ENCODE data around the gene RBBP4. TPM values are rescaled to one million over a fixed set of nuclear protein-coding genes. Genes with fewer than 3 reads are reported as not detected.

RBBP4 gene
- total RNA-seq (100 to 1,000 TPM; 106 to 114 TPM), polyA plus RNA-seq (10 to 100 TPM; 31.4 to 41.3 TPM)
- long read RNA-seq, donor 1, full-length matches to known transcripts: 152 of 197 reads
- long read RNA-seq, donor 1, partial matches to known transcripts: 10 of 197 reads
- long read RNA-seq, donor 1, other reads (novel, unspliced or antisense): 35 of 197 reads
- long read RNA-seq, donor 2, full-length matches to known transcripts: 49 of 63 reads
- long read RNA-seq, donor 2, partial matches to known transcripts: 0 of 63 reads
- long read RNA-seq, donor 2, other reads (novel, unspliced or antisense): 14 of 63 reads

DNA sequence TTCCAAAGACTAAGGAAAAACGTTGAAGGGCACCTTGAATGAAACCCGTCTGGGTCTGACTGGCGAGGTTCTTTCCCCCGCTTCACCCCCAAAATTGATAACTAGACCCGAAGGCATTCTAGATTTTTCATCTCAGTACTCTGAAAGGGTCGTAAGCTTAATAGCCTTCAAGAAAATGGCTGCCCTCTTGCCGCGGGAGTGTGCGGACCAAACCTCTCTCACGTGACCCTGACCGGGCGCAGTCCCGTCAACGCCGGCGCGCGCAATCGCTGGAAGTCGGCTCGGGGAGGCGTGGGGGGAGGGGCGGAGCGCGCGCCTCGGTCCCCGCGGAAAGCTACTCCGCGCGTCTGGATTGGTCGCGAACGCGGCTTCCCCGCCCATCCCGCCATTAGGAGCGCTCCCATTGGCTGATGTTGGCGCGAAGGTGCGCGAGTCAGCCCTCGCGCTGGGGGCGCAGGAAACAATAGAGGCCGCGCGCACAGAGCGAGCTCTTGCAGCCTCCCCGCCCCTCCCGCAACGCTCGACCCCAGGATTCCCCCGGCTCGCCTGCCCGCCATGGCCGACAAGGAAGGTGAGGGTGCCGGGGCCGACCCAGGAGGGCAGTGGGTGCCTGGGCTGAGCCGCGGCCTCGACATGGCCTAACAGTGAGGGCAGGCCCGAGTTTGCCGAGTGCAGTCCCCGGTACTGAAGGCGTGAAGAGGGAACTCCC, at the start of gene RBBP4:
Gene RBBP4, plus strand, starts transcription at position 457 of the 709 bp plus-strand sequence. Its CDS starts 99 bp downstream, at position 556.
- WGBS, 2 donors: 0 to 1% methylated on average over 66 to 67 of the region's 67 CpGs
- ATAC-seq (ENCODE audit: low FRiP score): peak; percentile 99
- Histone ChIP-seq H3K27ac (ENCODE audit: low read depth in 1 of 2, low read length in 2 of 2) (peak within 1 kb of the TSS; percentile 78 to 96), H3K27me3 (ENCODE audit: control insufficient read depth in 1 of 2, insufficient read depth in 2 of 2, low read length in 1 of 2) (no peaks in the 10 kb centered on the region), H3K9me3 (ENCODE audit: control insufficient read depth, low read length) (no peaks in the 10 kb centered on the region), H3K4me1 (ENCODE audit: control insufficient read depth in 1 of 2, insufficient read depth in 2 of 2, low read length in 2 of 2) (peaks cover 0 to 4% of the 10 kb centered on the region in 2 donors), H3K4me3 (ENCODE audit: low read length in 2 of 2) (peak within 1 kb of the TSS; percentile 49 to 82), H3K36me3 (ENCODE audit: control insufficient read depth in 1 of 2, insufficient read depth in 2 of 2, low read length in 1 of 2) (no peaks in the 10 kb centered on the region)
- DNase-seq: peak; percentile 99
- intact Hi-C loops (cut with DNase I): loop anchor here in 1 of 2 donors (2.0 kb wide), 1 partner anchor 52 kb away; the partner anchor contains the start of gene SYNC

- no peaks in the 10 kb centered on the region for H3K9me3 ChIP-seq (ENCODE audit: control insufficient read depth, low read length)
- H3K4me1 ChIP-seq (ENCODE audit: control insufficient read depth in 1 of 2, insufficient read depth in 2 of 2, low read length in 2 of 2): no peaks in the 10 kb centered on the region
- H3K36me3 ChIP-seq (ENCODE audit: control insufficient read depth in 1 of 2, insufficient read depth in 2 of 2, low read length in 1 of 2): no peaks in the 10 kb centered on the region
- no peak for ATAC-seq (ENCODE audit: low FRiP score)
- intact Hi-C loops (cut with DNase I): no loop called here
- H3K27me3 ChIP-seq (ENCODE audit: control insufficient read depth in 1 of 2, insufficient read depth in 2 of 2, low read length in 1 of 2): no peaks in the 10 kb centered on the region
- 95% methylated on average over 17 of the region's 17 CpGs for whole genome bisulfite sequencing, 2 donors
- no peak for DNase-seq
- H3K27ac ChIP-seq (ENCODE audit: low read depth in 1 of 2, low read length in 2 of 2): no peak overlapping the region
- H3K4me3 ChIP-seq (ENCODE audit: low read length in 2 of 2): no peak overlapping the region
Observed at GRCh38 chr1:32605711-32606424, 45.1 kb upstream of the RBBP4 start.

DNA sequence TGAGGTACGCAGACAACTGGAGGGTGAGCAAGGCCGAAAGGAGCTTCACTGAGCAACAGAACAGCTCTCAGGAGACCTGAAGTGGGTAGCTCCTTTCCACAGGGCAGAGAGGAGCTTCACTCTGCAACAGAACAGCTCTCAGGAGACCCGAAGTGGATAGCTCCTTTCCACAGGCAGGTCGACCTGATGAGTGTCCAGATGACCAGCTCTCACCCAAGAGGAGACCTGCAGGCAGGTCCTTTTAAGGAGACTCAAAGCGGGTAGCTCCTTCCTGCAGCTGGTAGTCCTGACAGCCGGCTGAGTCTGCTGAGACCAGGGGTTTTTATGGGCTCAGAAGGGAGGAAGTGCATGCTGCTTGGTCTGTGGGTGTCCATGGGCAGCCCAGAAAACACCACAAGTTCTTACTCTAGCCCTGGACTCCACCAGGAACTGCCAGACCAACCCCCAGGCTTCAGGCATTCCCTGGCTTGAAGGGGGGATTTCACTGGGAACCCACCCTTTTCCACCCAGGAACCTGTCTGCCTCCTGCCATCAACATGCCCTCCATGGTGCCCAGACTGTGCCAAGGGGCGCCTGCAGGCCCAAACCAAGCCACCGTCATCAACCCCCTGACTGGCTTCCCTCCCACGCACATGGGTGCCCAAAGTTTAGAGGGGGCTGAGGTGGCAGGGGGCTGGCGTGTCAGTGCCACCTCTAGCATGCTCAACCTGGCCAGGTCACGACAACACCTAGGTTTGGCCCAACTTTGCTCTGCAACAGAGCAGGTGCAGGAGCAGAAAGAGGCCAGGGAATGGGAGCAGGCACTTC, 44.2 kb upstream of the RBBP4 start:
- ATAC-seq (ENCODE audit: low FRiP score) (peak; percentile 36), DNase-seq (no peak)
- H3K36me3 ChIP-seq (ENCODE audit: control insufficient read depth in 1 of 2, insufficient read depth in 2 of 2, low read length in 1 of 2): no peaks in the 10 kb centered on the region
- H3K9me3 ChIP-seq (ENCODE audit: control insufficient read depth, low read length): no peaks in the 10 kb centered on the region
- intact Hi-C loops (cut with DNase I): no loop called here
- H3K4me1 ChIP-seq (ENCODE audit: control insufficient read depth in 1 of 2, insufficient read depth in 2 of 2, low read length in 2 of 2): no peaks in the 10 kb centered on the region
- no peak overlapping the region for H3K27ac ChIP-seq (ENCODE audit: low read depth in 1 of 2, low read length in 2 of 2)
- WGBS, 2 donors: 91% methylated on average over 11 of the region's 11 CpGs
- no peaks in the 10 kb centered on the region for H3K27me3 ChIP-seq (ENCODE audit: control insufficient read depth in 1 of 2, insufficient read depth in 2 of 2, low read length in 1 of 2)
- H3K4me3 ChIP-seq (ENCODE audit: low read length in 2 of 2): no peak overlapping the region

- no peak overlapping the region for H3K27ac ChIP-seq (ENCODE audit: low read depth in 1 of 2, low read length in 2 of 2)
- intact Hi-C loops (cut with DNase I): no loop called here
- no peaks in the 10 kb centered on the region for H3K9me3 ChIP-seq (ENCODE audit: control insufficient read depth, low read length)
- DNase-seq: no peak
- H3K27me3 ChIP-seq (ENCODE audit: control insufficient read depth in 1 of 2, insufficient read depth in 2 of 2, low read length in 1 of 2): no peaks in the 10 kb centered on the region
- H3K4me3 ChIP-seq (ENCODE audit: low read length in 2 of 2): no peak overlapping the region
- no peaks in the 10 kb centered on the region for H3K4me1 ChIP-seq (ENCODE audit: control insufficient read depth in 1 of 2, insufficient read depth in 2 of 2, low read length in 2 of 2)
- ATAC-seq (ENCODE audit: low FRiP score): no peak
- WGBS, 2 donors: 74 to 76% methylated on average over 4 of the region's 4 CpGs
- H3K36me3 ChIP-seq (ENCODE audit: control insufficient read depth in 1 of 2, insufficient read depth in 2 of 2, low read length in 1 of 2): no peaks in the 10 kb centered on the region
Observed at GRCh38 chr1:32609180-32609579, 41.8 kb upstream of the RBBP4 start.

DNA sequence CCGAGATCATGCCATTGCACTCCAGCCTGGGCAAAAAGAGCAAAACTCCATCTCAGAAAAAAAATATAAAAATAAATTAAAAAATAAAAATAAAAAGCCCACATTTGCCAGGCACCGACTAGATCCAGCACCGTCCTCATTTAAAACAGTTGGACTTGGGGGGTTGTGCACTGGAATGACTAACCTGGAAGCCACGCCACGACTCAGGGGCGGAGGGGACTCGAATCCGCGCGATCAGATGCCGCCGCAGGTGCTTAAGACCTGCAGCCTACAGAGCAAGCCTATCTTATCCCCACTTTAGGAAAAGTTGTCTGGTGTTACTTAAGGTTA, 39.2 kb upstream of the RBBP4 start:
- Histone ChIP-seq H3K27me3 (ENCODE audit: control insufficient read depth in 1 of 2, insufficient read depth in 2 of 2, low read length in 1 of 2) (no peaks in the 10 kb centered on the region), H3K36me3 (ENCODE audit: control insufficient read depth in 1 of 2, insufficient read depth in 2 of 2, low read length in 1 of 2) (no peaks in the 10 kb centered on the region), H3K4me3 (ENCODE audit: low read length in 2 of 2) (peak overlapping the region; percentile 37 to 46), H3K9me3 (ENCODE audit: control insufficient read depth, low read length) (no peaks in the 10 kb centered on the region), H3K4me1 (ENCODE audit: control insufficient read depth in 1 of 2, insufficient read depth in 2 of 2, low read length in 2 of 2) (no peaks in the 10 kb centered on the region), H3K27ac (ENCODE audit: low read depth in 1 of 2, low read length in 2 of 2) (no peak overlapping the region)
- ATAC-seq (ENCODE audit: low FRiP score) (no peak), DNase-seq (no peak)
- intact Hi-C loops (cut with DNase I): loop anchor here in 1 of 2 donors (10.0 kb wide), 1 partner anchor 167 kb away; no protein-coding TSS in a partner anchor
- 3 to 5% methylated on average over 12 of the region's 12 CpGs for WGBS, 2 donors

DNA sequence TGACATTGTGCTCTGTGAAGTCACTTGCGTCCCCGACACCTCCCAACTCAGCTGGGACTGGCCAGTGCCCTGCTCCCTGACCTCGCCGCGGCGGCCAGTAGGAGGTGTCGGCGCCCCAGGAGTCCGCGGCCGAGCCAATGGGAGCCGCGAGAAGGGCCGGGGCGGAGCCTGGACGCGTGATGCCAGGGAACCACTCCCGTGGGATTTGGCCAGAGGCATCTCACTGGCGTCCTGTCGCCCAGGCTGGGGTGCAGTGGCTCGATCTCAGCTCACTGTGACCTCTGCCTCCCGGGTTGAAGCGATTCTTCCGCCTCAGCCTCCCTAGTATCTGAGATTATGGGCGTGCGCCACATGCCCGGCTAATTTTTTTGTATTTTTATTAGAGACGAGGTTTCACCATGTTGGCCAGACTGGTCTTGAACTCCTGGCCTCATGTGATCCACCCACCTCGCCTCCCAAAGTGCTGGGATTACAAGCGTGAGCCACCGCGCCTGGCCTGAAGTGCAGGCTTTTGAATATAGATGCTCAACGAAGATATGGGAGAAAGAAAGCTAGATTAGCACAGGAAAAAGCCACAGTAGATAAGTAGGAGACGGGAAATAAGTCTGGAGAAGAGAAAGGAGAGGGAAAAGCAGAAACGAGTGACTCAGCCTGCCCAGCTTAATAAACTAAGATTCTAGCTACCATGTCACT, 38.7 kb upstream of the RBBP4 start:
- intact Hi-C loops (cut with DNase I): loop anchor here in 1 of 2 donors (10.0 kb wide), 1 partner anchor 168 kb away; no protein-coding TSS in a partner anchor
- ATAC-seq (ENCODE audit: low FRiP score): peak; percentile 96

GRCh38 chr1:32613472-32613871, 37.5 kb upstream of the RBBP4 start:
- Histone ChIP-seq H3K27me3 (ENCODE audit: control insufficient read depth in 1 of 2, insufficient read depth in 2 of 2, low read length in 1 of 2) (no peaks in the 10 kb centered on the region), H3K36me3 (ENCODE audit: control insufficient read depth in 1 of 2, insufficient read depth in 2 of 2, low read length in 1 of 2) (no peaks in the 10 kb centered on the region), H3K4me3 (ENCODE audit: low read length in 2 of 2) (no peak overlapping the region), H3K9me3 (ENCODE audit: control insufficient read depth, low read length) (no peaks in the 10 kb centered on the region), H3K4me1 (ENCODE audit: control insufficient read depth in 1 of 2, insufficient read depth in 2 of 2, low read length in 2 of 2) (no peaks in the 10 kb centered on the region), H3K27ac (ENCODE audit: low read depth in 1 of 2, low read length in 2 of 2) (no peak overlapping the region)
- no peak for ATAC-seq (ENCODE audit: low FRiP score)
- intact Hi-C loops (cut with DNase I): loop anchor here in 1 of 2 donors (10.0 kb wide), 1 partner anchor 169 kb away; no protein-coding TSS in a partner anchor
- no peak for DNase-seq
- WGBS, 2 donors: 88 to 92% methylated on average over 5 of the region's 5 CpGs

More for the DNA sequence above, 38.7 kb upstream of the RBBP4 start:
- 1 to 2% methylated on average over 35 of the region's 35 CpGs for WGBS, 2 donors
- peak overlapping the region; percentile 37 to 46 for H3K4me3 ChIP-seq (ENCODE audit: low read length in 2 of 2)
- peak; percentile 93 for DNase-seq
- no peaks in the 10 kb centered on the region for H3K4me1 ChIP-seq (ENCODE audit: control insufficient read depth in 1 of 2, insufficient read depth in 2 of 2, low read length in 2 of 2)
- no peaks in the 10 kb centered on the region for H3K9me3 ChIP-seq (ENCODE audit: control insufficient read depth, low read length)
- H3K36me3 ChIP-seq (ENCODE audit: control insufficient read depth in 1 of 2, insufficient read depth in 2 of 2, low read length in 1 of 2): no peaks in the 10 kb centered on the region
- H3K27ac ChIP-seq (ENCODE audit: low read depth in 1 of 2, low read length in 2 of 2): no peak overlapping the region
- H3K27me3 ChIP-seq (ENCODE audit: control insufficient read depth in 1 of 2, insufficient read depth in 2 of 2, low read length in 1 of 2): no peaks in the 10 kb centered on the region

Data from aorta (tissue), 5 donors.